Endothelial cell (in vitro differentiated cells): ENCODE results near the gene SUFU. TPM values are rescaled to one million over a fixed set of nuclear protein-coding genes. Genes with fewer than 3 reads are reported as not detected.
A peak's percentile ranks its signal among the peaks of the same experiment; 100 is the strongest.

ENCODE experiments used
- DNase-seq: peaks from one replicate; pipeline ENCODE4 v3.0.0; 2021; ENCODE audit warnings: low spot score
- H3K27ac Mint-ChIP-seq: one replicate; pipeline ENCODE4 v1.8.0; 2021; ENCODE audit warnings: mixed read lengths, inconsistent platforms; ENCODE audit not compliant: unreplicated experiment
- H3K27me3 Mint-ChIP-seq: one replicate; pipeline ENCODE4 v1.8.0; 2021; ENCODE audit warnings: mild to moderate bottlenecking, moderate library complexity, mixed read lengths, inconsistent platforms; ENCODE audit not compliant: unreplicated experiment
- H3K36me3 Mint-ChIP-seq: one replicate; pipeline ENCODE4 v1.8.0; 2021; ENCODE audit warnings: mild to moderate bottlenecking, low read depth, mixed read lengths, inconsistent platforms; ENCODE audit not compliant: unreplicated experiment
- H3K4me1 Mint-ChIP-seq: one replicate; pipeline ENCODE4 v1.8.0; 2021; ENCODE audit warnings: mild to moderate bottlenecking, mixed read lengths, inconsistent platforms; ENCODE audit not compliant: unreplicated experiment
- H3K4me3 Mint-ChIP-seq: one replicate; pipeline ENCODE4 v1.8.0; 2021; ENCODE audit warnings: mild to moderate bottlenecking, mixed read lengths, inconsistent platforms; ENCODE audit not compliant: unreplicated experiment
- H3K9me3 Mint-ChIP-seq: one replicate; pipeline ENCODE4 v1.8.0; 2021; ENCODE audit warnings: mixed read lengths, inconsistent platforms; ENCODE audit not compliant: unreplicated experiment
- CTCF ChIP-seq: fragments of 200-600 bp; sonication (generic); IDR thresholded peaks from one replicate; pipeline ENCODE4 v1.5.0; 2021; ENCODE audit warnings: antibody characterized with exemption; ENCODE audit not compliant: unreplicated experiment
- total RNA-seq: library from RNA; stranded (reverse); fragmentation: NEBNext Ultra II Directional; extraction: Animal tissue kit (Norgen Biotek cat#: 25700); gene quantifications from one replicate; pipeline ENCODE4 v1.2.1, GENCODE V29; 2021; ENCODE audit not compliant: unreplicated experiment

SUFU gene
- total RNA-seq, 1 donor from 2014 or later = 44.4 TPM

DNA sequence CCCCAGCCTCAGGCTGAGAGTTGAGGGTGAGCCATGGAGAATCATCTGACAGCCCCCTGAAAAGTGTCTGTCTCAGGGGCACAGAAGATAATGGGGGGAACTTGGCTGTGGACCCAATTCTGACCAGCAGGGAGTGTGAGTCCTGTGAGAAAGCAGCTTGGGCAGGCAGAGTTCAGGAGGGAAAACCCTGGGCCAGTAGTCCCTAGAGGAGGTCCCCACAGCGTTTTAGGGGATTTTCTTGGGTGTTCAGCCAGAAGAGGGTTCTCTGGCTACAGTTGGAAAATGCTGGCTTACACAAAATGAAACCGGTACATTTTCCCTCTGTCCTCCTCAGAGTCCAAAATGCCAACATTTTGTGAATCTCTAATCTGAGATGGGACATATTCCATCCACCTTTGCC, 104.7 kb downstream of the SUFU start:
- Mint-ChIP-seq H3K27me3 (peaks cover 8% of the 10 kb centered on the region), H3K9me3 (no peaks in the 10 kb centered on the region), H3K27ac (no peak overlapping the region), H3K4me1 (peaks cover 53% of the 10 kb centered on the region), H3K36me3 (peaks cover 26% of the 10 kb centered on the region), H3K4me3 (no peak overlapping the region)
- TF ChIP-seq CTCF = no peak
- no peak for DNase-seq

DNA sequence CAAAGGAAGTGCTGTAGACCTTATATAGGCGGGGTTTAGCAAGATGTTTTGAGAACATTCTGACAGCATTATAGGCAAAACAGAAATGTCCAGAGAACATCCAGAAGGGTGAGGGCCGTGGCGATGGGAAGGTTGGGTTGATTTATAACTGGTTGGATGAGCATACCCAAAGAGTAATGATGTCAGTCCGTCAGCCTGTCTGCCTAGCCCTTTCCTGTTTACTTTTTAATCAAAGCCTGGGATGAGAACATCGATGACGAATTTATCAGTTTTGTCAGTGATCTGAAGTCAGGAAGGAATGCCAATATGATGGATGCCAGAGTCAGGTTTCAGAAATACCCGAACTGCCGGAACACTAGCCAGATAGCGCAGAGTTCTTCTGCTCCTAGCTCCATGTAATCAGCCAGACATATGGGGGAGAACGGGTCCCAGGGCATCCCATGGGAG, 106.7 kb downstream of the SUFU start:
- no peaks in the 10 kb centered on the region for H3K9me3 Mint-ChIP-seq
- H3K4me3 Mint-ChIP-seq = no peak overlapping the region
- peak overlapping the region; percentile 33 for H3K27ac Mint-ChIP-seq
- no peak for TF ChIP-seq CTCF
- peaks cover 10% of the 10 kb centered on the region for H3K27me3 Mint-ChIP-seq
- H3K4me1 Mint-ChIP-seq = peaks cover 55% of the 10 kb centered on the region
- DNase-seq = no peak
- peaks cover 22% of the 10 kb centered on the region for H3K36me3 Mint-ChIP-seq

DNA sequence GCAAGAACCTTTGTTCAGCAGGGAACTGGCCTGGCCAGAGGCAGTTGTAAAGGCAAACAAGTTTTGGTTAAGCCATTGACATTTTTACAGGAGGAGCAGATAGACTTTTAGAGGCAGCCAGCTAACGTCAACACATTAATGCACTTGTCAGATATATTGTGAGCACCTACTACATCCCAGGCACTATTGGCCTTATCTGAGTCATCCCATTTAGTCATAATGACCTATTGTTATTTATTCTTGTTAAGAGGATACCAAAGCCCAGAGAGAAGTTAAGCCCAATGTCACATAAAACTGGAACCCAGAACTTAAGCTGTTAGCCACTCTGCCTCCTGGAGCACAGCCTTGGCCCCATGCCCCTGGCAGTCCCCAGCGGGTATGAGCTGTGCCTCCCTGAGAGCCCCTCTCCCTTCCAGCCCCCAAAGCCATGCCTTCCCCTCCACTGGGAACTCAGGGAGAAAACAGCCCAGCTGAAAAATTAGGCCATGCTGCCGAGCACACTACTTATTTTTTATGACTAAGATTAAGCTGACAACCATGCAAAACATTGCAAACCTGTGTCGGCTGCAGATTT, 107.8 kb downstream of the SUFU start:
- no peaks in the 10 kb centered on the region for H3K9me3 Mint-ChIP-seq
- TF ChIP-seq CTCF = no peak

GRCh38 chr10:102612964-102613275, 109.1 kb downstream of the SUFU start:
- peak overlapping the region; percentile 91 for H3K27ac Mint-ChIP-seq
- H3K4me3 Mint-ChIP-seq = no peak overlapping the region
- no peak for TF ChIP-seq CTCF
- peaks cover 27% of the 10 kb centered on the region for H3K36me3 Mint-ChIP-seq
- no peak for DNase-seq
- H3K27me3 Mint-ChIP-seq = peaks cover 12% of the 10 kb centered on the region
- H3K4me1 Mint-ChIP-seq = peaks cover 57% of the 10 kb centered on the region
- no peaks in the 10 kb centered on the region for H3K9me3 Mint-ChIP-seq

More for the DNA sequence above, 107.8 kb downstream of the SUFU start:
- peaks cover 55% of the 10 kb centered on the region for H3K4me1 Mint-ChIP-seq
- H3K4me3 Mint-ChIP-seq = peak overlapping the region; percentile 37
- H3K27me3 Mint-ChIP-seq = peaks cover 10% of the 10 kb centered on the region
- no peak overlapping the region for H3K27ac Mint-ChIP-seq
- no peak for DNase-seq
- peaks cover 19% of the 10 kb centered on the region for H3K36me3 Mint-ChIP-seq

DNA sequence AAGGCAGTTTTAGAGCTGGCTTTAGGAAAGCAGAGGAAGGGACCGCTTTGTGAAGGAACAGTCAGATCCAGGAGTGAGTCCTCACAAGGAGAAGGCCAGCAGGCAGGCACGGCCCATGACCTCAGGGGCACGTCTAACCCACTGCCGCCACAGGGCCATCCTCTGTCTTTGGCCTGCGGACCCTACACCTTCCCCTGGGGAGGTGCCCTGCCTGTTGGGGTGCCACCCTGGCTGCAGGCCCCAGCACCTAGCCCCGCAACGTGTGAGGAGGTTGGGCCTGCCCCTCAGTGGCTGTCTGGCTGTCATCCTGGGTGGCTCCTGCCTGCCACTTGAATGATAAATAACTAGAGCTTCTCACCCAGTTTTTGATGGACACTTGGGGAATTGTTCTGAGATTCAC, 109.5 kb downstream of the SUFU start:
- no peak for TF ChIP-seq CTCF
- Mint-ChIP-seq H3K9me3 (no peaks in the 10 kb centered on the region), H3K4me1 (peaks cover 54% of the 10 kb centered on the region), H3K4me3 (no peak overlapping the region), H3K27ac (peak overlapping the region; percentile 91), H3K27me3 (peaks cover 12% of the 10 kb centered on the region), H3K36me3 (peaks cover 31% of the 10 kb centered on the region)
- no peak for DNase-seq
